ENCODE measurements around the gene CEL.

CEL gene

DNA sequence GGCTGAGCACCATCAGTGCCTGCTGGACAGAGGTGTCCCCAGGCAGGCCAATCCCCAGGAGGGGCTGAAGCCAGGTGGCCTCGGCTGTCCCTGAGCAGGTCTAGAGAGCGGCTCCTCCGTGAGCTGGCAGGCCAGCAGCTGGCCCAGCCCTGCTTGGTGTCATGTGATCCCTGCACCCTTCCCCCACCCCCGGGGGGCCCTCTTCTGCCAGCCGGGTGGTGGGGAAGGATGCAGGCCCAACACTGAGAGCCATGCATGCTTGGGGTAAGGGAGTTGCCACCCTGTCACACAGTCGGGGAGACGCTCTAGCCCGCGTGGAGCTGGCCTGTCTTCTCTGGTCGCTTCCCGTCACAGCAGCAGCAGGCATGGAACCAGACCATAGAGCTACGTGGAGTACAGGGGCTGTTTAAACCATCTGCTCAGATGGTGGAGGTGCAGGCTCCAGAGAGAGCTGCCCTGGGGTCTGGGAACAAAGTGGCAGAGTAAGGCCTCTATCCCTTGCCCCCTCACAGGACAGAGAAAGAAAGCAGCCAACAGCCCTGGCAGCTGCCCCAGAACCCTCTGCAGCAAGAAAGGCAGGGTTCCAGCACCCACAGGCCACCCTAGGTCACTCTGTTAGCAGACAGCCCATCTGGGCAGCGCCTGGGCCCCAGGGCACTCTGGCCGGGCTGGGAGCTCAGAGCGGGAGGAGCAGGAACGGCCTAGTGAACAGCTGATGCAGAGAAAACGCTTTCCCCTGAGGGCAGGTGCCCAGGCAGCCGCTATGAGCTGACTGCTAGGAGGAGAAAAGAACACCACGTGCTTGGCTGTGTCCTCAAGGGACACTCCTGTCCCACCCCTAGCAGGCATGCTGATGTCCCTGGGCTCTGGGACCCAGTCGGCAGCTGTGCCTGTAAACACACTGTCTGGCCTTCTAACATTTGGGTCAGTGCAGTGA, 52.4 kb downstream of the CEL start:
- TF ChIP-seq, protein P1, sequence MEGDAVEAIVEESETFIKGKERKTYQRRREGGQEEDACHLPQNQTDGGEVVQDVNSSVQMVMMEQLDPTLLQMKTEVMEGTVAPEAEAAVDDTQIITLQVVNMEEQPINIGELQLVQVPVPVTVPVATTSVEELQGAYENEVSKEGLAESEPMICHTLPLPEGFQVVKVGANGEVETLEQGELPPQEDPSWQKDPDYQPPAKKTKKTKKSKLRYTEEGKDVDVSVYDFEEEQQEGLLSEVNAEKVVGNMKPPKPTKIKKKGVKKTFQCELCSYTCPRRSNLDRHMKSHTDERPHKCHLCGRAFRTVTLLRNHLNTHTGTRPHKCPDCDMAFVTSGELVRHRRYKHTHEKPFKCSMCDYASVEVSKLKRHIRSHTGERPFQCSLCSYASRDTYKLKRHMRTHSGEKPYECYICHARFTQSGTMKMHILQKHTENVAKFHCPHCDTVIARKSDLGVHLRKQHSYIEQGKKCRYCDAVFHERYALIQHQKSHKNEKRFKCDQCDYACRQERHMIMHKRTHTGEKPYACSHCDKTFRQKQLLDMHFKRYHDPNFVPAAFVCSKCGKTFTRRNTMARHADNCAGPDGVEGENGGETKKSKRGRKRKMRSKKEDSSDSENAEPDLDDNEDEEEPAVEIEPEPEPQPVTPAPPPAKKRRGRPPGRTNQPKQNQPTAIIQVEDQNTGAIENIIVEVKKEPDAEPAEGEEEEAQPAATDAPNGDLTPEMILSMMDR (conservative IDR thresholded peaks at IDR 0.05; ENCODE audit: low read depth, low read length): no peak
- no peak for DNase-seq (ENCODE audit: low read depth)
- H3K4me3 ChIP-seq (ENCODE audit: low read length): no peak overlapping the region

GRCh38 chr9:133114886-133115603, 53.3 kb downstream of the CEL start:
- H3K4me3 ChIP-seq (ENCODE audit: low read length): no peak overlapping the region
- TF ChIP-seq, protein P1 (conservative IDR thresholded peaks at IDR 0.05; ENCODE audit: low read depth, low read length): no peak
- no peak for DNase-seq (ENCODE audit: low read depth)

DNA sequence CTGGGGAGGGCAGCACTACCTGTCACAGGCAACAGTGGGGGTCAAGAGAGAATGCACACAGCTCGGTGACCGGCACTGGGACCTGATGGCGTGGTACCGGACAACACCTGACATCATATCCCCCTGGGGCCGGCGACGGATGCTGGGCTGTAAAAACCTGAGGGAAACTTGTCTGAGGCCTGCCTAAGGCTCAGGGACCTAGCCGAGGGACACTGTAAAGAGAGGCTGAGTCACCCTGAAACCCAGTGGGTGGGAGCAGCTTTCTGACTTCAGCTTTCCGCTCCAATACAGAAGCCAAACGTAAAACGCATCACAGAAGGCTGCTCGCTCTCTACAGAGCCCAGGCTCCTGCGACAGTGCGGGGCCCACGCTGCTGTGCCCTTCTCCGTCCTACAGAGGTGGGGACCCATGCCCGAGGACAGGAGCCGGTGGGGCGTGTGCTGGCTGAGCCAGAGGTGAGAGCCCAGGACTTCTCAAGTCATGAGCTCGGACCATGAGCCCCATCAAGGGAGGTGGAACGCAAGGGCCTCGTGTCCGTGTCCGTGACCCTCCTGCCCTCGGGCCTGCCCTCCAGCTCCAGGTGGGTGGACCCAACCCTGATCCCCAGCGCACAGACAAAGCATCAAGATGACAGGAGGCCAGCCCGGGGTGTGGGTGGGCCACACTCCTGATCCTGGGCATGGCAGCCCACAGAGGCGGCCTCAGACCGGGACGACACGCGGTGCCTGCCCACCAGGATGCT, 54.0 kb downstream of the CEL start:
- TF ChIP-seq, protein P1 (conservative IDR thresholded peaks at IDR 0.05; ENCODE audit: low read depth, low read length): no peak
- H3K4me3 ChIP-seq (ENCODE audit: low read length): no peak overlapping the region
- no peak for DNase-seq (ENCODE audit: low read depth)

GRCh38 chr9:133116346-133117231, 54.8 kb downstream of the CEL start:
- no peak for DNase-seq (ENCODE audit: low read depth)
- no peak overlapping the region for H3K4me3 ChIP-seq (ENCODE audit: low read length)
- TF ChIP-seq, protein P1 (conservative IDR thresholded peaks at IDR 0.05; ENCODE audit: low read depth, low read length): no peak

DNA sequence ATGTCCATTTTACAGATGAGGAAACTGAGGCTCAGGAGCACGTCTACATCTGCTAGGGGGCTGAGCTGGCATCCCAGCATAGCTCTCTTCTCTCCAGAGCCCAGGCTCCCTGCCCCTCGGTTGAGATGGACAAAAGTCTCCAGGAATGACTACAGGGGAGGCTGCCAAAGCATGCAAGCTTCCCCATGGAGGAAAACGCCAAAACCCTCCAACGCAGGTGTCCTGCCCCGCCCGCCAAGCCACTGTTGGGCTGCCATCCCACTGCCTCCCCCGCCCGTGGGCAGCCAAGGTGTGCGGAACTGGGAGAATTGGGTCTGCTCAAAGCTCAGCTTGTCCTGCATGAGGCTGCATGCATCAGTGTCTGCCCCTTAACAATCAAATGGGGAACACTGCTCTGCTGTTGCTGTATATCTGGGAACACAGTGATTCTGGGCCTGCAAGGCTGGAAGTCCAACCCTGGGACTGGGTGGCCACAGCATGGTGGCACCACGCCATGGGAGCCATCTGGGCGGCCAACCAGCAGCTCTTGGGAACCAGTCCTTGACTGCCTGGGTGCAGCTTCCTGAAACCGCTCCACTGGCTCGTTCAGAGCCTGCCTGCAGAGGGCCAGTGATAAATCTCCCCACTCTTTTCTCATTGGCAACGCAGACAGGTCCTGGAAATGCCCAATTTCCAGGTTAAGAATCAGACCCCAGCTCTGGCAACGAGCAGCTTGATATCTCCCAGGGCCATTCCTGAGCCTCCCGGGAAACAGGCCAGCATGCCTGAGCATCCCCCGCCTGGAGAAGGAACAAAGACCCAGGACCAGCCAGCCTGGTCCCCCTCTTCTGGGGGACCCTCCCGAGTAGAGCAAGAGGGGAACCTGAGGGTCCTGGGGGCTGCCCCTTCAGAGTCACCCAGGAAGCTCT, 55.7 kb downstream of the CEL start:
- TF ChIP-seq, protein P1 (conservative IDR thresholded peaks at IDR 0.05; ENCODE audit: low read depth, low read length): no peak
- H3K4me3 ChIP-seq (ENCODE audit: low read length): no peak overlapping the region
- DNase-seq (ENCODE audit: low read depth): no peak

All from retinal pigment epithelial cell (primary cell).